Activated CD4-positive, alpha-beta T cell treated with anti-CD3 and anti-CD28 coated beads, Interleukin-2, amount 10 ng/mL, durations not matched to agents 7 days and 5 days (primary cell): ENCODE data around the gene ABCA2. TPM values are rescaled to one million over a fixed set of nuclear protein-coding genes. Genes with fewer than 3 reads are reported as not detected.

Experiments used
- CTCF ChIA-PET: fragments of 350-600 bp; sonication (Branson Sonifier 250); formaldehyde crosslinking; loops from one replicate; lab custom pipeline; 2021; ENCODE audit warnings: antibody characterized with exemption; lab: Charles Lee
- POLR2A ChIA-PET: fragments of 350-600 bp; sonication (Branson Sonifier 250); formaldehyde crosslinking; loops from one replicate; lab custom pipeline; 2021; ENCODE audit warnings: antibody characterized with exemption; lab: Charles Lee
- DNase-seq: peaks from one replicate; pipeline ENCODE4 v3.0.0-alpha.2; 2020
- H3K27ac Mint-ChIP-seq: one replicate; pipeline ENCODE4 v1.8.0; 2021; ENCODE audit warnings: mild to moderate bottlenecking, moderate library complexity, mixed read lengths
- H3K27me3 Mint-ChIP-seq: one replicate; pipeline ENCODE4 v1.8.0; 2021; ENCODE audit warnings: mixed read lengths
- H3K36me3 Mint-ChIP-seq: one replicate; pipeline ENCODE4 v1.8.0; 2021; ENCODE audit warnings: low read depth, mixed read lengths
- H3K4me1 Mint-ChIP-seq: one replicate; pipeline ENCODE4 v1.8.0; 2021; ENCODE audit warnings: mixed read lengths
- H3K4me3 Mint-ChIP-seq: one replicate; pipeline ENCODE4 v1.8.0; 2021; ENCODE audit warnings: mild to moderate bottlenecking, moderate library complexity, mixed read lengths
- H3K9me3 Mint-ChIP-seq: one replicate; pipeline ENCODE4 v1.8.0; 2021; ENCODE audit warnings: mixed read lengths
- total RNA-seq, 2 experiments: library from RNA; stranded (reverse); gene quantifications; one replicate each; pipeline ENCODE4 v1.2.3, GENCODE V29; 2021

ABCA2 gene
- total RNA-seq, 2 experiments from 2014 or later: 67.7 to 70.3 TPM

DNA sequence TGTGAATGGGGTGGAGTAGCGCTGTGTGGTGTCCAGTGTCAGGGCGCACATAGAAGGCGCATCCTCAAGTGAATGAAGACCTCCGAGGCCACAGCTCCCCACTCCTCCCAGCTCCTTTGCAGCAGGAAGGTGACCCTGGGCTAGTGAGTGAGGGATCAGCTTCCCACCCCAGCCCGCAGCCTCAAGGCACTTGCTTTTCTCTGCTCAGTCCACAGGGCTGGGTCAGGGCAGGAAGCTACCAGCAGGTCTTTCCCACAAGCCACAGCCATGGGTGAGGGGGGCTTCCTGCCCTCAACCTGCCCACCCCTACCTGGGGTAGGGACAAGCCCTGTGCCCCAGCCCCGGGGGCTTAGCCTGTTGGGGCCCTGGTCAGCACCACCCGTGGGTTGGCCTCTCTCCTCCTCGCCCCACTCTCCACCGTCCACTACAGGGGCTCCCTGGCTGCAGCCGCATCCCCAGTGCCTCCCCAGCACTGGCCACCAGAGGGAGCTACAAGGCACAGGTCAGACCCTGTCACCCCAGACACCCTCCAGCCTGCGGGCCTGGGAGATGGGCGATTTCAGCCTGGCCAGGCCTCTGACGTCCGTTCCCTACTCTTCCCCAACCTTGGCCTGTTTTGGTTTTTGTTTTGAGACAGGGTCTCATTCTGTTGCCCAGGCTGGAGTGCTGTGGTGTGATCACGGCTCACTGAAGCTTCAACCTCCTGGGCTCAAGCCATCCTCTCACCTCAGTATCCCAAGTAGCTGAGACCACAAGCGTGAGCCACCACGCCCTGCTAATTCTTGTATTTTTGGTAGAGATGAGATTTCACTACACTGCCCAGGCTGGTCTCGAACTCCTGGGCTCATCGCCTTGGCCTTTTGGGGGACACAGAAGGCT lies 1.3 kb upstream of the ABCA2 start:
- peak overlapping the region; percentile 87 for H3K27ac Mint-ChIP-seq
- DNase-seq: peak; percentile 70
- no peaks in the 10 kb centered on the region for H3K27me3 Mint-ChIP-seq
- peak overlapping the region; percentile 75 for H3K4me3 Mint-ChIP-seq
- ChIA-PET POLR2A (no interaction called here), CTCF (interaction anchor here (0.6 to 14.0 kb wide), 50 partner anchors 9 to 300 kb away, joined by 3 to 157 read pairs (median 5); partner anchors contain the start of genes AJM1, CLIC3, MAN1B1 and NPDC1)
- peaks cover 2% of the 10 kb centered on the region for H3K36me3 Mint-ChIP-seq
- H3K4me1 Mint-ChIP-seq: peaks cover 54% of the 10 kb centered on the region
- H3K9me3 Mint-ChIP-seq: no peaks in the 10 kb centered on the region

DNA sequence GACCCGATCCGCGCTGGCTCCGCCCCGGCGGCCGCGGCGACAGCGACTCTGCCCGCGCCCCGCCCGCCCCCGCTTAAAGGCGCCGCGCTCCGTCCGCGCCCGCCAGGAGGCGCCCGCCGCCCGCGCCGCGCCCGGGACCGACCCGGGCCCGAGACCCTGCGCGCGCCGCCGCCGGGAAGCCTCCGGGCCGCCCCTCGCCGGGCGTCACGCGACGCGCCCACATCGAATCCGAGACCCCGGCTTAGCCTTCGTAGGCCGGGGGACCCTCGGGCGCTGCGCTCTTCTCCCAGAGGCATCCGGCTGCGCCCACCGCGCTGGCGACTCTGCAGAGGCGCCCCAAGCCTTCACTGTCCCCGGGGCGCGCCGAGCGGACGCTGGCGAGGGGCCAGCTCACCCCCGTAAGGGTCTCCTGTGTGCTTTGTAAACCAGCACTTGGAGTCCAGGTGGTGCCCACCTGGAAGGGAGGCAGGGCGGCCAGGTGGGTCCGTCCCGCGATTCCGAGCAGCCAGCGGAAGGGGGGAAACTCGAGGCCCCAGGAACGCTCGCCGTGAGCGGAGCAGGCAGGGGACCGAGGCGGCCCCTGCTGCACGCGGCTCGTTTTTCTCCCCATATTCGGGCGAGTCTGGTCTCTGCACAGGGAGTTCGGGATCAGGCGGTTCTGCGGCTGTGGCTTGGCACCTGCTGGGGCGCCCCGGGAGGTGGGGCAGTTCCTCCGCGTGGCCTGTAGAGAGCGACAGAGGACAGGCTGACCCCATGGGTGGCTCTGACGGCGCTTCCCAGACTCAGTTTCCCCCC lies 423 bp upstream of the ABCA2 start:
- H3K27ac Mint-ChIP-seq: peak overlapping the region; percentile 87
- no peaks in the 10 kb centered on the region for H3K9me3 Mint-ChIP-seq
- no peaks in the 10 kb centered on the region for H3K27me3 Mint-ChIP-seq
- peaks cover 52% of the 10 kb centered on the region for H3K4me1 Mint-ChIP-seq
- H3K4me3 Mint-ChIP-seq: peak overlapping the region; percentile 75
- DNase-seq: peak; percentile 67
- ChIA-PET CTCF (interaction anchor here (0.6 to 14.0 kb wide), 41 partner anchors 9 to 300 kb away, joined by 3 to 157 read pairs (median 6); partner anchors contain the start of genes AJM1, CLIC3, MAN1B1 and NPDC1), POLR2A (no interaction called here)
- peaks cover 2% of the 10 kb centered on the region for H3K36me3 Mint-ChIP-seq

DNA sequence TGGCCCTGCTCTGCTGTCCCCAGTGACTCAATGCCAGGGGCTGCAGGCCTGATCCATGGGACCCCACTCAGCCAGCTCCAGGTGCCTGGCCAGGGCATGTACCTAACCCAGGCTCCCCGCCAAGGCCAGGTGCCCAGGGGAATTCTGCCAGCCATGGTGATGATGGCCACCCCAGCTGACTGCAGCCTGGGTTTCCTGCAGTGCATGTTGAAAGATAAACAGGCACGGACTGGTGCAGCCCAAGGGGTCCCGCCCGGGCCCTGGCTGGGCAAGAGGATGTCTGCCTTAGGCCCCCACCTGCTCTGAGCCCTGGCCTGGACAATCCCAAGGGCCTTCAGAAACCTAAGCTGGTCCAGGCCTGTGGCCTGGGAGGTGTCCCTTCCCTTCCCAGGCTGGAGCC lies 1.2 kb downstream of the ABCA2 start:
- Mint-ChIP-seq H3K27ac (no peak overlapping the region), H3K4me3 (peak overlapping the region; percentile 76), H3K9me3 (no peaks in the 10 kb centered on the region), H3K27me3 (no peaks in the 10 kb centered on the region), H3K4me1 (peaks cover 42% of the 10 kb centered on the region), H3K36me3 (peaks cover 5% of the 10 kb centered on the region)
- CTCF ChIA-PET: interaction anchor here (1.0 to 7.4 kb wide), 9 partner anchors 9 to 234 kb away, joined by 3 to 59 read pairs (median 4); partner anchors contain the start of genes C8G and MAN1B1
- POLR2A ChIA-PET: interaction anchor here (0.6 kb wide), 1 partner anchor 73 kb away, joined by 3 read pairs; no protein-coding TSS in a partner anchor
- DNase-seq: no peak

DNA sequence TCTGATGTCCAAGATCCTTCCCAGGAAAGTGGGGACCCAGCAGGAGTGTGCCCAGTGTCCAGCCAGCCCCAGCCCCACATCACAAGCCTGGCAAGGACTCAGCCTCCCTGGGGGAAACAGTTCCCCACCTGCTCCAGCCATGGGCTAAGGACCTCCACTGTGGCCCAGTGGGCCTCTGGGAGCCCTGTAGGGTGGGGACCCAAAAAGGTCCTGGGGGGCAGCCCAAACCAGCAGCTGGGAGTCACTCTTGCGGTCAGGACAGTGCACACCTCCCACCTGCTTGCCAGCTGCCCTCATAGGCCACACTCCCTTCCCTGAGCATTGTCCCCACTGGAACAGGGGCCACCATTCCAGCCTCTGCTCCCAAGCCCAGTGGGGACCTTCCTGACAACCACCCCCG lies 1.7 kb downstream of the ABCA2 start:
- H3K27ac Mint-ChIP-seq: no peak overlapping the region
- CTCF ChIA-PET: interaction anchor here (0.6 to 7.4 kb wide), 10 partner anchors 9 to 191 kb away, joined by 3 to 59 read pairs (median 4); partner anchors contain the start of genes C8G and MAN1B1
- H3K9me3 Mint-ChIP-seq: no peaks in the 10 kb centered on the region
- H3K36me3 Mint-ChIP-seq: peaks cover 5% of the 10 kb centered on the region
- no peak overlapping the region for H3K4me3 Mint-ChIP-seq
- peaks cover 41% of the 10 kb centered on the region for H3K4me1 Mint-ChIP-seq
- POLR2A ChIA-PET: no interaction called here
- DNase-seq: no peak
- H3K27me3 Mint-ChIP-seq: no peaks in the 10 kb centered on the region

DNA sequence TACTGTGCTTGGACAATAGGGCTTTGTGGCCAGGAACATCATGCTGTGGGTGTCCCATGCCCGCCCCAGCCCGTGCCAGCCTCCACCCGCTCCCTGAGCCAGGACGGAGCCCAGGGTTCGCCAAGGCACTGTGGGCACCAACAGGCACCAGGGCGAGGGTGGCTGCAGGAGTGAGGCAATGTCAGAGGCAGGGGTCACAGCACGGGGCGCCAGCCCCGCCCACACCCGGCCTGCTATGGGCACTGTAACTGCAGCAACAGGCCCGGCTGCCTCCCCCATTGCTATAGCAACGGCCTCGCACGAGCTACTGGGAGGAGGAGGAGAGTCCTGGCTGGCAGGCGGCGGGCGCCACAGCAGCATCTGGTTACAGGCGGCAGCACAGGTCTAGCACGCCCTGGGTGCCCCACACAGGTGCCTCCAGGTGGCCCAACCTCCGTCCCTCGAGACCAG lies 2.5 kb downstream of the ABCA2 start:
- ChIA-PET CTCF (interaction anchor here (0.6 to 7.4 kb wide), 8 partner anchors 10 to 191 kb away, joined by 3 to 58 read pairs (median 4); partner anchors contain the start of genes MAN1B1 and NPDC1), POLR2A (no interaction called here)
- peaks cover 36% of the 10 kb centered on the region for H3K4me1 Mint-ChIP-seq
- no peak for DNase-seq
- H3K4me3 Mint-ChIP-seq: no peak overlapping the region
- no peak overlapping the region for H3K27ac Mint-ChIP-seq
- H3K36me3 Mint-ChIP-seq: peaks cover 3% of the 10 kb centered on the region
- no peaks in the 10 kb centered on the region for H3K27me3 Mint-ChIP-seq
- H3K9me3 Mint-ChIP-seq: no peaks in the 10 kb centered on the region

DNA sequence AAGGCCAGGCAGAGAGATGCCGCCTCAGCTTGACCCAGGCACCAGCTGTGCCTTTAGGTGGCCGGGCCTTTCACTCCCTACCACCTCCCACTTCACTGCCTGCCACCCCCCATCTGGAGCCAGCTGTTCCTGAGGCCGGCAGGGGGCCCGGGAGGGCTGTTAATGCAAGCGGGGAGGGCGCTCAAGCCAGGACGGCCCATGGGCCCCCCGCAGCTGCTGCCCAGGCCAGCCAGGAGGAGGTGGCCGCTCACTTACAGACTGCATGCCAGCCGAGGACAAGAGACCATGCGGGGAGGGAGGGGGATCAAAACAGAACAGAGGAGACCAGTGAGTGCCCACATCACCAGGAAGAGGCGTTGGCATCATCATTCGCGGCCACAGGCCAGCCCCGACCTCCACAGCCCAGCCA lies 4.5 kb downstream of the ABCA2 start:
- Mint-ChIP-seq H3K27ac (no peak overlapping the region), H3K9me3 (no peaks in the 10 kb centered on the region), H3K4me1 (peaks cover 19% of the 10 kb centered on the region), H3K4me3 (no peak overlapping the region), H3K36me3 (peaks cover 3% of the 10 kb centered on the region), H3K27me3 (no peaks in the 10 kb centered on the region)
- POLR2A ChIA-PET: interaction anchor here (0.6 kb wide), 1 partner anchor 198 kb away, joined by 9 read pairs; no protein-coding TSS in a partner anchor
- CTCF ChIA-PET: interaction anchor here (7.4 kb wide), 1 partner anchor 12 kb away, joined by 58 read pairs; no protein-coding TSS in a partner anchor
- DNase-seq: no peak

DNA sequence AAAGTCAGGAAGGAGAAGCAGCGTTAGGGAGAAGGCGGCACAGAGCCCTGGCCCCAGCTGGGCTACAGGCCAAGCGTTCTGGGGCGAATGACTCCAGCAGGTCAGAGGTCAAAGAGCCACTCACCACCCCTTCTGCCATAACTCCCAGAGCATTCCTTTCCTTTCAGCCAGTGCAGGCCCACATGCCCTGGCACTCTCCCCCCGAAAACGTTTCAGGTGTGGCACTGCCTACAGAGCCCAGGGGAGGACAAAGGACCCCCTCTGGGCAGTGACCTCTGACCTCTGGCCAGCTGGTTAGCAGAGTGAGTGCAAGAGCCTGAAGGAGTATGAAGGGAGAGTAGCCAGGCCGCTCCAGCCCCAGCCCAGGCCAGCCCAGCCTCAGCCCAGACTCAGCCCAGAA lies 4.9 kb downstream of the ABCA2 start:
- peak overlapping the region; percentile 25 for H3K27ac Mint-ChIP-seq

DNA sequence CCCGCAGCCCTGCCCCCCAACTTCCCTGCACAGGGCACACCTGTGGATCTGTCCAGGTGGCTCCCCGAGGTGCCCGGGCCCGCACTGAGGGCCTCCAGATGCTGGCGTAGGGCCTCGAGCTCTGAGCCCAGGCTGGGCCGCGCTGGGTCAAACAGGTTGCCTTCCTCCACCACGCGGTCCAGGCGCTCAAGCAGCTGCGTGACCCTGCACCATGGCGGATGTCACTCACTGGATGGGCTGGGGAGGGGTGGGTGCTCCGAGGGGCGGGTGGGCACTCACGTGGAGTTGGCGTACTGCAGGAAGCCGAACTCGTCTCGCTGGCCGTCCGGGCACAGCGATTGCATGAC lies 5.4 kb downstream of the ABCA2 start:
- Mint-ChIP-seq H3K4me1 (peaks cover 19% of the 10 kb centered on the region), H3K9me3 (no peaks in the 10 kb centered on the region), H3K4me3 (no peak overlapping the region), H3K27me3 (no peaks in the 10 kb centered on the region), H3K36me3 (peaks cover 3% of the 10 kb centered on the region), H3K27ac (no peak overlapping the region)
- DNase-seq: no peak
- ChIA-PET POLR2A (no interaction called here), CTCF (interaction anchor here (0.7 to 7.4 kb wide), 4 partner anchors 13 to 180 kb away, joined by 3 to 58 read pairs (median 4); partner anchors contain the start of gene AJM1)

More for the DNA sequence above, 4.9 kb downstream of the ABCA2 start:
- no peaks in the 10 kb centered on the region for H3K27me3 Mint-ChIP-seq
- POLR2A ChIA-PET: no interaction called here
- peaks cover 3% of the 10 kb centered on the region for H3K36me3 Mint-ChIP-seq
- peaks cover 19% of the 10 kb centered on the region for H3K4me1 Mint-ChIP-seq
- no peaks in the 10 kb centered on the region for H3K9me3 Mint-ChIP-seq
- CTCF ChIA-PET: interaction anchor here (1.3 to 7.4 kb wide), 2 partner anchors 12 to 15 kb away, joined by 4 to 58 read pairs; no protein-coding TSS in a partner anchor
- H3K4me3 Mint-ChIP-seq: no peak overlapping the region
- DNase-seq: no peak

DNA sequence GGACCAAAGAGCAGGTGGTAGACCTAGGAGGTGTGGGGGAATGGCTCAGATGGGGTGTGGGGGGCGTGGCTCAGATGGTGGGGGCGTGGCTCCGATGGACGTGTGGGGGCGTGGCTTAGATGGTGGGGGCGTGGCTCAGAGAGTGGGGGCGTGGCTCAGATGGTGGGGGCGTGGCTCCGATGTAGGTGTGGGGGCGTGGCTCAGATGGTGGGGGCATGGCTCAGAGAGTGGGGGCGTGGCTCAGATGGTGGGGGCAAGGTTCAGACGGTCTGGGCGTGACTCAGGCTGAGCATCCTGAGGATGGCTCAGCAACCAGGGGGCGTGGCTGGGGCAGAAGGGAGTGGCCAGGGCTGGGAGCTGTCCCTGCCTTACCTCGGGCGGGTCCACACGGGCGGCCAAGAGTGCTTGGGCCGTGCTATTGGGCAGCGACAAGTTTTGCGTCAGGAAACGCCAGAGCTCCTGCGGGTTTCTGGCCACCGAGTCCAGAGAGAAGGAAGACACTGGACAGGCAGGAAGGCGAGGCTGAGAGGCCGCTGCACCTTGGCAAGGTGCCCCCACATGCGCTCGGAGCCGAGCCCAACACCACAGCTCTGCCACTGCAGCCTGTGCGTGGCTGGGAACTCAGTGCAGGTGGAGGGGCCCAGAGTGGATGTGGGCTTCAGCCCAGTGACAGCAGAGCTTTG lies 5.9 kb downstream of the ABCA2 start:
- Mint-ChIP-seq H3K9me3 (no peaks in the 10 kb centered on the region), H3K4me3 (no peak overlapping the region), H3K27ac (no peak overlapping the region), H3K4me1 (peaks cover 16% of the 10 kb centered on the region), H3K27me3 (no peaks in the 10 kb centered on the region), H3K36me3 (peaks cover 3% of the 10 kb centered on the region)
- peak; percentile 75 for DNase-seq
- ChIA-PET POLR2A (no interaction called here), CTCF (interaction anchor here (0.7 to 8.6 kb wide), 7 partner anchors 7 to 180 kb away, joined by 3 to 59 read pairs (median 4); partner anchors contain the start of genes ABCA2, AJM1, CLIC3 and FUT7)

DNA sequence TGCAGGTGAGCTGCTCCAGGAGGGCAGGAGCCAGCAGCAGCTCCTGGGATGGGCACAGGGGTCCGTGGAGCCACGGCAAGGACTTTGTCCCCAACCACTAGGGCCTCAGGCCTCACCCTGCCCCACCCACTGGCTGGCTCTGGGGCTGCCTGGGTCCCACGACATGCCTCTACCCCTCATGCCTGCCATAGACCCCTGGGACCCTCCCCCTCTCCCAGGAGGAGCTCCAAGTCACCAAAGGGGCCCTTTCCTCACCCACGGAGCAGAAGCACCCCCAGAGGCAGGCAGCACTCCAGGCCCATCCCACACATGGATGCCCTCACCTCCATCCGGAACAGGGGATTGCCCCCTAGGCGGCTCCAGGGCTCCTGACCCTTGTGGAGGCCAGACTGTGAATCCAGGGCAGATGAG lies 6.5 kb downstream of the ABCA2 start:
- DNase-seq: no peak
- no peaks in the 10 kb centered on the region for H3K9me3 Mint-ChIP-seq
- ChIA-PET CTCF (interaction anchor here (0.6 to 8.6 kb wide), 7 partner anchors 8 to 179 kb away, joined by 3 to 59 read pairs (median 4); partner anchors contain the start of genes ABCA2, AJM1, CLIC3 and FUT7), POLR2A (no interaction called here)
- H3K27me3 Mint-ChIP-seq: no peaks in the 10 kb centered on the region
- H3K4me3 Mint-ChIP-seq: no peak overlapping the region
- H3K36me3 Mint-ChIP-seq: peaks cover 6% of the 10 kb centered on the region
- no peak overlapping the region for H3K27ac Mint-ChIP-seq
- H3K4me1 Mint-ChIP-seq: peaks cover 13% of the 10 kb centered on the region

DNA sequence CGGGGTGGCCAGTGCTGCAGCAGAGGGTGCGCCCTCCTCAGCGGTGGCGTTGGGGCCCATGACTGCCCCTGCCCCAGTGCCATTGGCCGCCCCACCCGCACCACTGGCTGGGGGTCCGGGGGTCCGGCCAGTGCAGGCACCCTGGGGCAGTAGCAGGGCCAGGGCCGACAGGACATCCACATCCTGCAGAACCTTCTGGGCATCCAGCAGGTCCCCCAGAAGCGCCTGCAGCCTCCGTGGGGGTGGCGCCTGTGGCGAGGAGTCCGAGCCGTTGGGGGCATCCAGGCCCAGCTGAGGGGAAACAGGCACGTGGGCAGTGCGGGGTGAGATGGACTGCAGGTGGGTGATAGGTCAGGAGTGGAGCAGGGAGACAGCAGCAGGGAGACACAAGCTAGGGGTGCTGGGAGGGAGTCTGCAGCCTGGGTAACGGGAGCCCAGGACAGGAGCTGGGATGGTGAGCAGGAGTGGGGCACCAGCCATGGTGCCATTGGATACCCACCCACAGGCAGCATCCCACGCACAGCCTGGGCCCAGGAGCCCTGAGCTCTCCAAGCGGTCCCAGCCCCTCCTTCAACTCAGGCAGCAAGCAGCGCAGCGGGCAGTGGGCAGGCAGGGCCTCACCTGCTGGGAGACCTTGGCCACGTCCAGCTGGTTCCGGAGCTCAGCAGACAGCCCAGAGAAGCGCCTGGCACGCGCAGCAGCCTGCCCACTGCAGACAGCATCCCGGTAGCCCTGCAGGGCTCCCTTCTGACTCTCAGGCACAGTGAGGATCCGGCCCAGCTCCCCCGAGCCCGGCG lies 7.1 kb downstream of the ABCA2 start:
- POLR2A ChIA-PET: no interaction called here
- no peak overlapping the region for H3K27ac Mint-ChIP-seq
- H3K4me1 Mint-ChIP-seq: peaks cover 11% of the 10 kb centered on the region
- CTCF ChIA-PET: interaction anchor here (0.6 to 8.6 kb wide), 7 partner anchors 8 to 178 kb away, joined by 3 to 59 read pairs (median 4); partner anchors contain the start of genes ABCA2, AJM1, CLIC3 and FUT7
- peaks cover 6% of the 10 kb centered on the region for H3K36me3 Mint-ChIP-seq
- DNase-seq: no peak
- H3K27me3 Mint-ChIP-seq: no peaks in the 10 kb centered on the region
- no peaks in the 10 kb centered on the region for H3K9me3 Mint-ChIP-seq
- H3K4me3 Mint-ChIP-seq: no peak overlapping the region
